CD14-positive monocyte (primary cell): ENCODE measurements around the gene ADTRP. TPM values are rescaled to one million over a fixed set of nuclear protein-coding genes. Genes with fewer than 3 reads are reported as not detected.
A peak's percentile ranks its signal among the peaks of the same experiment; 100 is the strongest.

ENCODE experiments used
- DNase-seq, 3 donors: peaks; one replicate each; pipeline ENCODE4 v3.0.0-alpha.2; 2011 to 2022
- H2AFZ ChIP-seq: 2 replicates; pipeline ENCODE4 v1.6.0; 2012; ENCODE audit warnings: mild to moderate bottlenecking, low read depth, low read length, inconsistent platforms; ENCODE audit not compliant: insufficient read depth, poor library complexity, severe bottlenecking
- H3K27ac ChIP-seq, 2 donors: 1 replicate in 1 of 2; 2 replicates in 1 of 2; pipeline ENCODE4 v1.5.1; 2012 to 2013; ENCODE audit warnings: low read length in 2 of 2, control low read depth in 1 of 2, inconsistent platforms in 1 of 2, low read depth in 1 of 2, mild to moderate bottlenecking in 1 of 2
- H3K27me3 ChIP-seq, 2 donors: one replicate each; pipeline versions ENCODE4 v1.6.0 to v1.6.1; 2011 to 2013; ENCODE audit warnings: low read length in 2 of 2; ENCODE audit not compliant: control insufficient read depth in 2 of 2, insufficient read depth in 2 of 2
- H3K36me3 ChIP-seq, 2 donors: replicated peaks in 1 of 2; 1 replicate in 1 of 2; 2 replicates in 1 of 2; pipeline versions ENCODE4 v1.5.1 to v1.6.1; 2012 to 2013; ENCODE audit warnings: low read length in 2 of 2, control low read depth in 1 of 2, inconsistent platforms in 1 of 2, mild to moderate bottlenecking in 1 of 2; ENCODE audit not compliant: insufficient read depth in 2 of 2, control insufficient read depth in 1 of 2
- H3K4me1 ChIP-seq, 2 donors: 1 replicate in 1 of 2; 2 replicates in 1 of 2; pipeline versions ENCODE4 v1.5.1 to v1.6.1; 2012 to 2013; ENCODE audit warnings: low read length in 2 of 2, control low read depth in 1 of 2, inconsistent platforms in 1 of 2, mild to moderate bottlenecking in 1 of 2, moderate library complexity in 1 of 2; ENCODE audit not compliant: insufficient read depth in 2 of 2, control insufficient read depth in 1 of 2
- H3K4me2 ChIP-seq: replicated peaks from 2 replicates; pipeline ENCODE3; 2012; ENCODE audit warnings: low read length, moderate library complexity, mild to moderate bottlenecking; ENCODE audit not compliant: poor library complexity, severe bottlenecking; ENCODE audit errors: extremely low read depth
- H3K4me3 ChIP-seq, 3 experiments: fragments of 200-600 bp in 1 of 3; sonication (generic) in 1 of 3; replicated peaks in 1 of 3; 1 replicate in 2 of 3; 2 replicates in 1 of 3; pipeline ENCODE4 v1.5.1; 2011 to 2013; ENCODE audit warnings: low read length in 3 of 3, mild to moderate bottlenecking in 3 of 3, control low read depth in 2 of 3, low read depth in 2 of 3, inconsistent platforms in 1 of 3, moderate library complexity in 1 of 3
- H3K79me2 ChIP-seq: 2 replicates; pipeline ENCODE4 v1.6.0; 2012; ENCODE audit warnings: mild to moderate bottlenecking, control low read depth, inconsistent platforms, low read length, moderate library complexity; ENCODE audit not compliant: insufficient read depth
- H3K9ac ChIP-seq: 2 replicates; pipeline ENCODE4 v1.6.0; 2017; ENCODE audit warnings: low read length, mild to moderate bottlenecking; ENCODE audit not compliant: insufficient read depth, poor library complexity, severe bottlenecking
- H3K9me3 ChIP-seq, 2 donors: replicated peaks in 1 of 2; 1 replicate in 1 of 2; 2 replicates in 1 of 2; pipeline versions ENCODE4 v1.5.1 to v1.6.1; 2012 to 2013; ENCODE audit warnings: low read length in 2 of 2, control low read depth in 1 of 2; ENCODE audit not compliant: control insufficient read depth in 1 of 2, insufficient read depth in 1 of 2
- H4K20me1 ChIP-seq: 2 replicates; pipeline ENCODE4 v1.6.0; 2012; ENCODE audit warnings: mild to moderate bottlenecking, low read length, control low read depth, moderate library complexity; ENCODE audit not compliant: insufficient read depth
- H3K27ac Mint-ChIP-seq, 7 donors: one replicate each; pipeline ENCODE4 v1.8.0; 2020; ENCODE audit warnings: mild to moderate bottlenecking in 7 of 7, mixed read lengths in 7 of 7, moderate library complexity in 6 of 7, inconsistent platforms in 2 of 7
- H3K27me3 Mint-ChIP-seq, 3 donors: one replicate each; pipeline ENCODE4 v1.8.0; 2021 to 2022; ENCODE audit warnings: low read depth in 3 of 3, mild to moderate bottlenecking in 3 of 3, mixed read lengths in 3 of 3, moderate library complexity in 3 of 3, inconsistent platforms in 1 of 3
- H3K36me3 Mint-ChIP-seq, 2 donors: one replicate each; pipeline ENCODE4 v1.8.0; 2020; ENCODE audit warnings: mixed read lengths in 2 of 2, inconsistent platforms in 1 of 2, mild to moderate bottlenecking in 1 of 2
- H3K4me1 Mint-ChIP-seq: one replicate; pipeline ENCODE4 v1.8.0; 2020; ENCODE audit warnings: mild to moderate bottlenecking, mixed read lengths
- H3K4me3 Mint-ChIP-seq, 2 donors: one replicate each; pipeline ENCODE4 v1.8.0; 2020; ENCODE audit warnings: mild to moderate bottlenecking in 2 of 2, mixed read lengths in 2 of 2, moderate library complexity in 1 of 2
- H3K9me3 Mint-ChIP-seq, 7 donors: one replicate each; pipeline ENCODE4 v1.8.0; 2020 to 2022; ENCODE audit warnings: mixed read lengths in 7 of 7, mild to moderate bottlenecking in 6 of 7, moderate library complexity in 6 of 7, inconsistent platforms in 2 of 7
- WGBS: methylation state at CpG from one replicate; pipeline ENCODE4 v1.1.5; 2013; ENCODE audit warnings: missing lambda C conversion rate; ENCODE audit not compliant: insufficient coverage; 5-methylcytosine and 5-hydroxymethylcytosine counted together
- intact Hi-C, 2 donors: fragments of 100-400 bp; cut with micrococcal nuclease; formaldehyde crosslinking; loops; one replicate each; pipeline versions ENCODE4 v1.15.0 to v1.15.1; 2023
- polyA plus RNA-seq, 3 donors: library from polyadenylated mRNA; depleted of rRNA in 1 of 3; unstranded in 2 of 3; stranded (reverse) in 1 of 3; fragments of 300-500 nt in 2 of 3; fragments of >200 nt in 1 of 3; fragmentation: Illumina TruSeq in 2 of 3; gene quantifications; 1 replicate in 2 of 3; 2 replicates in 1 of 3; pipeline ENCODE4 v1.2.3, GENCODE V29; 2012 to 2021
- TF ChIP-seq, protein P1 (sequence below): fragments of 200-600 bp; IDR thresholded peaks from one replicate; pipeline ENCODE4 v1.8.0; 2022; ENCODE audit warnings: antibody characterized with exemption, mild to moderate bottlenecking

ADTRP gene
- polyA plus RNA-seq, 3 donors: 0.04 to 0.20 TPM; not detected in 1

DNA sequence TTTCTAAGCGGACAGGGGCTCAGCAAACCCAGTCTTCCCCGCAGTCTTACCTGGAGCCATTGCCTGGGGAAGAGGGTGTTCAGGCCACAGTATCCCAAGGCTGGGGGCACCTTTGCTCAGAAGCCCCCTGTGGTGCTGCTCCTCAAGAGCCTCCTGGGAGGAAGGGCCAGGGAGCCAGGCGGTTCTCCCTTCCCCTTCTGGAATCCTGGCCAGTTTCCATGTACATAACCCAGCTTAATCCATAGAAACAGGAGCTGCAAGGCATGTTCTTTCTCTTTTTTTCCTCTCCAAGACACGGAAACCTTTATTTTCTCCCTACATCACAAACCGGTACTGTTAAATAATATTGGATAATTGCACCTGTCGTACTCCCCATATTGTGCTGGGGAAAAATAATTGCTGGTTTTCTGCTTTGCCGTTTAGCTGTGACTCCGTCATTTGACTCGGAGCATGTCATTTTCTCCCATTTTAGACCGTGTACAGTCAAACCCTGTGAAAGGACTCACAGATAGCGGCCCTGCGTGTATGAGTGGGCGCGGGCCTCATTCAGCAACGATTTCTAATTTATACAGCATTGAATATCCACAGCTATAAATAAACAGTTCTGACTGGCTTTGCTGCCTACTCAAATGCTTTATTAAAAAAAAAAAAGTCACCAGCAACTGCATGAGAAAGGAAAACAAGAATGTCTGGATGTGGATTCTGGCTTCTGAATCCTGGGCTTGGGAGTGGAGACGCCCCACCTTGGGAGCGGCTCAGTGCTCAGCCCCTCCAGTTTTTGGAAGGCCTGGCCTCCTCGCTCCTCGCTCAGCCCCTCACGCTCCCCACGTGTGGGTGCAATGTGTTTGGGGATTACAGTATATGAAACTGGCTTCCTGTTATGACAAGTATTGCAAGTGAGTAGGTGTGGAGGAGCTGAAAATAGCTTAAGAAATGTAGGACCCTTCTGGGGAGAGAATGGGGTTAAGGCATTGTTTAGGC lies 67.3 kb downstream of the ADTRP start:
- Mint-ChIP-seq H3K4me3 (no peak overlapping the region), H3K27ac (peak overlapping the region in 6 of 7 donors; percentile 58 to 97 (median 94)), H3K4me1 (peaks cover 42% of the 10 kb centered on the region), H3K36me3 (peaks cover 0 to 2% of the 10 kb centered on the region in 2 donors), H3K27me3 (peaks cover 0 to 9% (median 0%) of the 10 kb centered on the region in 3 donors), H3K9me3 (peaks cover 0 to 8% (median 2%) of the 10 kb centered on the region in 7 donors)
- peaks cover 25 to 30% of the 10 kb centered on the region in 2 donors for H3K4me1 ChIP-seq
- no peak overlapping the region for H3K9ac ChIP-seq
- peak overlapping the region; percentile 32 for H2AFZ ChIP-seq
- H4K20me1 ChIP-seq: no peaks in the 10 kb centered on the region
- intact Hi-C loops: loop anchor here in 1 of 2 donors (10.0 kb wide), 1 partner anchor 54 kb away; no protein-coding TSS in a partner anchor
- no peaks in the 10 kb centered on the region for H3K27me3 ChIP-seq
- H3K36me3 ChIP-seq: no peaks in the 10 kb centered on the region
- H3K4me2 ChIP-seq: no peak overlapping the region
- TF ChIP-seq, protein P1, sequence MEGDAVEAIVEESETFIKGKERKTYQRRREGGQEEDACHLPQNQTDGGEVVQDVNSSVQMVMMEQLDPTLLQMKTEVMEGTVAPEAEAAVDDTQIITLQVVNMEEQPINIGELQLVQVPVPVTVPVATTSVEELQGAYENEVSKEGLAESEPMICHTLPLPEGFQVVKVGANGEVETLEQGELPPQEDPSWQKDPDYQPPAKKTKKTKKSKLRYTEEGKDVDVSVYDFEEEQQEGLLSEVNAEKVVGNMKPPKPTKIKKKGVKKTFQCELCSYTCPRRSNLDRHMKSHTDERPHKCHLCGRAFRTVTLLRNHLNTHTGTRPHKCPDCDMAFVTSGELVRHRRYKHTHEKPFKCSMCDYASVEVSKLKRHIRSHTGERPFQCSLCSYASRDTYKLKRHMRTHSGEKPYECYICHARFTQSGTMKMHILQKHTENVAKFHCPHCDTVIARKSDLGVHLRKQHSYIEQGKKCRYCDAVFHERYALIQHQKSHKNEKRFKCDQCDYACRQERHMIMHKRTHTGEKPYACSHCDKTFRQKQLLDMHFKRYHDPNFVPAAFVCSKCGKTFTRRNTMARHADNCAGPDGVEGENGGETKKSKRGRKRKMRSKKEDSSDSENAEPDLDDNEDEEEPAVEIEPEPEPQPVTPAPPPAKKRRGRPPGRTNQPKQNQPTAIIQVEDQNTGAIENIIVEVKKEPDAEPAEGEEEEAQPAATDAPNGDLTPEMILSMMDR: no peak
- H3K9me3 ChIP-seq: no peaks in the 10 kb centered on the region
- no peak overlapping the region for H3K4me3 ChIP-seq
- H3K27ac ChIP-seq: no peak overlapping the region
- DNase-seq: peak in 1 of 3 donors; percentile 54
- 96% methylated on average over 7 of the region's 21 CpGs for WGBS
- no peaks in the 10 kb centered on the region for H3K79me2 ChIP-seq

DNA sequence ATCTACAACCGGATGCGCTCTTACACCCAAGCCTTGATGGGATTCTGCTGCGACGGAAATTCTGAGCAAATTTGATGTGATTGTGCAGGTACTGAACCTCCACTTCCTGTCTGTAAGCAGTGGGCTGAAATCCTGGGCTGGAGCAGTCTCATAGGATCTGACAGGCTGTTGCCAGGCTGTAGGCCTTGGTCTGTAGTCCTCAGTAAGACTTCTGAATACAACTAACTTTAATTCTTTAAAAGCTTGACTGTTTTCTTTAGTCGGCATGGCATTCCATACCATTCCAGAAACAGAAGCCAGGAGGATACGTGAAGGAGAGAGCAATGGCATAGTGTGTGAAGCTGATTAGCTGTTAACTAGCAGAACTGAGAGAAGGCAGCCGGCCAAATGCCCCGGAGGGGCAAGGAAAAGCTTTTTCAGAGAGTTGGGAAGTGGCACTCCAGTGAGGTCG lies 68.3 kb downstream of the ADTRP start:
- peaks cover 47% of the 10 kb centered on the region for H3K4me1 Mint-ChIP-seq
- WGBS: 69% methylated on average over 2 of the region's 9 CpGs

More for the DNA sequence above, 68.3 kb downstream of the ADTRP start:
- DNase-seq: no peak
- Mint-ChIP-seq H3K27ac (peak overlapping the region in 4 of 7 donors; percentile 16 to 71 (median 53)), H3K9me3 (peaks cover 0 to 7% (median 3%) of the 10 kb centered on the region in 7 donors), H3K36me3 (no peaks in the 10 kb centered on the region), H3K4me3 (no peak overlapping the region), H3K27me3 (peaks cover 0 to 9% (median 0%) of the 10 kb centered on the region in 3 donors)
- Histone ChIP-seq H3K36me3 (no peaks in the 10 kb centered on the region), H3K4me1 (peaks cover 27 to 30% of the 10 kb centered on the region in 2 donors), H3K4me3 (no peak overlapping the region), H3K79me2 (no peaks in the 10 kb centered on the region), H3K27ac (no peak overlapping the region), H3K9ac (no peak overlapping the region), H4K20me1 (no peaks in the 10 kb centered on the region), H3K4me2 (no peak overlapping the region), H3K27me3 (no peaks in the 10 kb centered on the region), H3K9me3 (no peaks in the 10 kb centered on the region), H2AFZ (no peak overlapping the region)
- intact Hi-C loops: loop anchor here in 1 of 2 donors (10.0 kb wide), 1 partner anchor 54 kb away; no protein-coding TSS in a partner anchor
- TF ChIP-seq, protein P1: no peak
